ENCODE measurements around the gene KCTD1.

The KCTD1 gene

DNA sequence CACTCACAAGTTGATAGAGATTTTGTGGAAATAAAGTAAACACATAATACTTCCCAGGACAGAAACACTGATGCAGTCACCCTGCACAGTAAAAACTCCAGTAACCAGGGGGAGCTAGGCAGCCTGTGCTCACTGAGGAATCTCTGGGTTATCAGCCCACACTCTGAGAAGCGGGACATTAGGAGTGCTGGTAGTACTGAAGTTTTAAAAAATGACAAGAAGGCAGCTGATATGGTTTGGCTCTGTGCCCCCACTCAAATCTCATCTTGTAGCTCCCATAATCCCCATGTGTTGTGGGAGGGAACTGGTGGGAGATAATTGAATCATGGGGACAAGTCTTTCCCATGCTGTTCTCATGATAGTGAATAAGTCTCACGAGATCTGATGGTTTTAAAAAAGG lies 31.4 kb downstream of the KCTD1 start:
- no peak overlapping the region for H3K27ac ChIP-seq
- TF ChIP-seq, protein P1, sequence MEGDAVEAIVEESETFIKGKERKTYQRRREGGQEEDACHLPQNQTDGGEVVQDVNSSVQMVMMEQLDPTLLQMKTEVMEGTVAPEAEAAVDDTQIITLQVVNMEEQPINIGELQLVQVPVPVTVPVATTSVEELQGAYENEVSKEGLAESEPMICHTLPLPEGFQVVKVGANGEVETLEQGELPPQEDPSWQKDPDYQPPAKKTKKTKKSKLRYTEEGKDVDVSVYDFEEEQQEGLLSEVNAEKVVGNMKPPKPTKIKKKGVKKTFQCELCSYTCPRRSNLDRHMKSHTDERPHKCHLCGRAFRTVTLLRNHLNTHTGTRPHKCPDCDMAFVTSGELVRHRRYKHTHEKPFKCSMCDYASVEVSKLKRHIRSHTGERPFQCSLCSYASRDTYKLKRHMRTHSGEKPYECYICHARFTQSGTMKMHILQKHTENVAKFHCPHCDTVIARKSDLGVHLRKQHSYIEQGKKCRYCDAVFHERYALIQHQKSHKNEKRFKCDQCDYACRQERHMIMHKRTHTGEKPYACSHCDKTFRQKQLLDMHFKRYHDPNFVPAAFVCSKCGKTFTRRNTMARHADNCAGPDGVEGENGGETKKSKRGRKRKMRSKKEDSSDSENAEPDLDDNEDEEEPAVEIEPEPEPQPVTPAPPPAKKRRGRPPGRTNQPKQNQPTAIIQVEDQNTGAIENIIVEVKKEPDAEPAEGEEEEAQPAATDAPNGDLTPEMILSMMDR (conservative IDR thresholded peaks at IDR 0.05): no peak
- TF ChIP-seq ZFX (IDR thresholded peaks at IDR 0.05): no peak

DNA sequence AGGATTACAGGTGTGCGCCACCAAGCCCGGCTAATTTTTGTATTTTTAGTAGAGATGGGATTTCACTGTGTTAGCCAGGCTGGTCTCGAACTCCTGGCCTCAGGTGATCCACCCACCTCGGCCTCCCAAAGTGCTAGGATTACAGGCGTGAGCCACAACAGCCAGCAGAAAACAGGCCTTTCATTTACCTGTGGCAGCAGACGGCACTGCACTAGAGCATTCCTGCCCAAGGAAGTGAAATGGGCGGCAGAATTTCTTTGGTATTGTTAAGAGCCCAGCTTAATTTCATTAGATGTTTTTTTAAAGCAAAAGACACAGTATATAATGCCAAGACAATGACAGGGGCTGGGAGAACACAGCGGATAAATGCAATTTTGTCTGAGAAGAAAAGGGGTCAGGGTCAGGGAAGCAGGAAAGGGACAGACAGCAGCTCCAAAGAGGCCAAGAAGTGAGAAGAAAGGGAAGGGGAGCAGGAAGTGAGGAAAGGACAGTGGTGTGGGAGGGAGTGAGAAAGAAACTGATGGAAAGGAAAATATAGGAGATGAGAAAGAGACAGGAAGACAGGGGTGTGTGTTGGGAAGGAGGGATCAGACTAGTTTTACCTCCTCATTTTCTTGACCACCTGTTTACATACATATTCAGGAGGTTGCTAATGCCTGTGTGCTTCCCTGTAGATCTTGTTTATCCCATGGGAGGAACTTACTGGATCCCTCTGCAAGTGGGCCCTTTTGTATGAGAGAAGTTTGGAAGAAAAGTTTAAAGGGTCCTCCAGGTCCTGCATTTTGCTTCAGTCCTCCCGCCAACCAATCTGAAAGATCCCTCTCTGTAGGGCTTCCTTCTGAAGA lies 32.5 kb downstream of the KCTD1 start:
- no peak for TF ChIP-seq ZFX (IDR thresholded peaks at IDR 0.05)
- TF ChIP-seq, protein P1 (conservative IDR thresholded peaks at IDR 0.05): no peak
- H3K27ac ChIP-seq: no peak overlapping the region

DNA sequence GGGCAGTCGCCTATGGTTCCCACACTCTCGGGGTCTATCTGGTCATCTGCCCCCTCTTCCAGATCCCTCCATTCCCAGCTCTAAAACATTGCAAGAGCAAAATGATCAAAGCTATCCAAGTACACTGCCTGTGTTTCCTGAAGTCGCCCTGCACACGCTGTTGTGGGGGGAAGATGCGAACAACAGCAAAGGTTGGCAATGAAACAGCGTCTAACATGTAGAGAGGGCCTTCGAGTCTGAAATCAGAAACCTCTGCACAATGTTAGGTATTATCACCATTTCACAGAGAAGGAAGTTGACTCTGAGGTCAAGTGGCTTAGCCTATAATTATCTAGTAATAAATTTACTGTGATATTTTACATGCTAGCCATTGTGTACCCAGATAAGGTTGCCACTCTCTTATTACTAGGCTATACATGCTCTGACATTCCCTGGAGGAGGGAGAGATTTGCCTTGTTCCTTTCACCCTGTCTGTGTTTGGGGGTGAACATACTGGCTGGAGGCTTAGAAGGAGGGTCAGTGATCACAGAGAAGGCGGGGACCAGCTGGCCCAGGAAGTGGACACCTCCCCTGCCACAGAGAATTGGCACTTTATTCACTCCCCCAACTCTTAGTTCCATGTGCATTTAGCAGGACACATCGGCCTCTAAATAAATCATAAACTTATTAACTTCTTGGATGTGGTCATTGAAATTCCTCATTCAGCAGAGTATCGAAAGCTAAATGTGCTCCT lies 36.8 kb downstream of the KCTD1 start:
- H3K27ac ChIP-seq: no peak overlapping the region
- TF ChIP-seq, protein P1 (conservative IDR thresholded peaks at IDR 0.05): no peak

DNA sequence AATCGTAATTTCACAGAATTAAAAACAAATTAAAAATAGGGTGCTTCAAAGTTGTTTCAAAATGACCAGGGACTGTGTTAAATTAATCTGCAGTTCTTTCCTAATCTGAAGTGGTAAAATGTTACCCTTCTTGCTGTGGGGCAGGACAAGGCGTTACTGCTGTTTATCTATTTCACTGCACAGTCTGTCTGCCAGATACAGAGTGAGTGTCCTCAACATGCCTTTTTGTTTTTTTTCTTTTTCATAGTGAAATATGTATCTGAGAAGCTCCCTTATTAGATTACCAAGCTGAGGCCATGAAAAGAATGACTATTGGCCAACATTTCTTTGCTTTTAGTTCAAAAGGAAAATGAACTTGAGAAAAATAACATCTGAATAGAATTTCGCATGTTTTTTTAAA lies 38.0 kb downstream of the KCTD1 start:
- TF ChIP-seq, protein P1 (conservative IDR thresholded peaks at IDR 0.05): no peak
- TF ChIP-seq ZFX (IDR thresholded peaks at IDR 0.05): no peak
- no peak overlapping the region for H3K27ac ChIP-seq

DNA sequence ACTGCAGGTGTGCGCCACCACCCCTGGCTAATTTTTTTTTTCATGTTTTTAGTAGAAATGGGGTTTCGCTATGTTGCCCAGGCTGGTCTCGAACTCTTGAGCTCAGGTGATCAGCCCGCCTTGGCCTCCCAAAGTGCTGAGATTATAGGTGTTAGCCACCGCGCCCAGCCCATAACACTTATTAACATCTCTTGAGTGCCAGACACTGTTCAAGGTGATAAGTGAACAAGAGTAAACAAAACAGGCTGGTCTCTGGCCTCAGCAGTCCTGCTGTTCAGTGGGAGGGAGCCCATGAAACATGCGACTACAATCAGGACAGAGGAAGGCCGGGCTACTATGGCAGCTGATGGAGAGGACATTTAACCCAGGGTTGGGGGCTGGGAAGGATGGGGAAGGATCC lies 42.3 kb downstream of the KCTD1 start:
- H3K27ac ChIP-seq: no peak overlapping the region
- TF ChIP-seq, protein P1 (conservative IDR thresholded peaks at IDR 0.05): no peak
- no peak for TF ChIP-seq ZFX (IDR thresholded peaks at IDR 0.05)

DNA sequence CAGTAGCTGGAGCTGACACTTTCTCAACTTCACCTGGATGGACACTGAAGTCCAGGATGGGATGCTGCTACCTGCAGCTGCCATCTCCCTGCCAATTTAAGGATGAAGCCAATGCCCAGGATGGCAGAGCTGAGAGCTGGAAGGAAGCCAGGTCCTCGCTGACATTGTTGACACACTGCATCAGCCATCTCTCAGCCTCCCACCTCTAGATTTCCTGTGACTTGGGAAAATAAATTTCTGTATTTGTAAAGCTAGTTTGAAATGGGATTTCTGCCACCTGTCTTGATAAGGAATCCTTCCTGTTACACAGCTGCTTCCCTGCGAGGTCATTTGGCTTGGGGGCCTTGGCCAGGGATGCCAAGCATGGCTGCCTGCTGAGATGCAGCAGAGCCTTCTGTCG lies 43.5 kb downstream of the KCTD1 start:
- TF ChIP-seq ZFX (IDR thresholded peaks at IDR 0.05): no peak
- no peak overlapping the region for H3K27ac ChIP-seq

DNA sequence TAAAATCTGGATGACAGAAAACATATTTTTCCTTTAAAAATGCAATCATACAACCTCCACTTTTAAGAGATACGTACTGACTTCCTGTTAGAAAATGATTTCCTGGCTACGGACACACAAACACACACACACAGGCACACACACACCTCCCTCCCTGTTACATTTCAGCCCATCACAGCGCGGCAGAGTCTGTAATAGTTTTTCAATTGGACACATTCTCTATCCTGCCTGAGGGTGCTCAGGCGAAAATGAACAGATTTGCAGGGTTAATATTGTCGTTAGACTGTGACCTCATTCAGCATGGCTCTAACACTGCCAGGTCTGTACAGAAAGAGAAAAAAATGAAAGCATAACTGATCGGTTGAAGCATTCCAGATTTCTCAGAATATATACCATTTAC lies 45.0 kb downstream of the KCTD1 start:
- no peak overlapping the region for H3K27ac ChIP-seq
- TF ChIP-seq, protein P1 (conservative IDR thresholded peaks at IDR 0.05): no peak
- no peak for TF ChIP-seq ZFX (IDR thresholded peaks at IDR 0.05)
